B cell (primary cell): ENCODE results near the gene SMIM9. TPM values are rescaled to one million over a fixed set of nuclear protein-coding genes. Genes with fewer than 3 reads are reported as not detected.

Experiments used
- ATAC-seq: fragments of 200-7000 bp; cut with Tn5 transposase; one replicate; pipeline ENCODE4 v1.10.0; 2021; ENCODE audit warnings: low read depth, mild to moderate bottlenecking, moderate number of reproducible peaks, moderate library complexity
- CTCF ChIA-PET: fragments of 350-600 bp; sonication (Branson Sonifier 250); formaldehyde crosslinking; loops from one replicate; lab custom pipeline; 2021; ENCODE audit warnings: antibody characterized with exemption, inconsistent platforms; lab: Charles Lee
- POLR2A ChIA-PET: fragments of 350-600 bp; sonication (Branson Sonifier 250); formaldehyde crosslinking; loops from one replicate; lab custom pipeline; 2021; ENCODE audit warnings: antibody characterized with exemption; lab: Charles Lee
- DNase-seq: peaks from one replicate; pipeline ENCODE4 v3.0.0; 2013
- H2AFZ ChIP-seq: 2 replicates; pipeline ENCODE4 v1.6.1; 2012; ENCODE audit warnings: mild to moderate bottlenecking, low read depth, low read length; ENCODE audit not compliant: insufficient read depth, poor library complexity, severe bottlenecking
- H3K27ac ChIP-seq, 2 donors: 1 replicate in 1 of 2; 2 replicates in 1 of 2; pipeline ENCODE4 v1.5.1; 2012 to 2013; ENCODE audit warnings: low read length in 2 of 2, mild to moderate bottlenecking in 2 of 2, moderate library complexity in 1 of 2
- H3K27me3 ChIP-seq, 4 experiments: fragments of 200-600 bp in 1 of 4; sonication (generic) in 1 of 4; replicated peaks in 1 of 4; 1 replicate in 2 of 4; 2 replicates in 2 of 4; pipeline versions ENCODE4 v1.6.1 to v1.7.0; 2013 to 2016; ENCODE audit warnings: low read length in 3 of 4, mild to moderate bottlenecking in 2 of 4, mixed read lengths in 1 of 4, moderate library complexity in 1 of 4; ENCODE audit not compliant: insufficient read depth in 4 of 4, control insufficient read depth in 3 of 4; ENCODE audit errors: control extremely low read depth in 1 of 4
- H3K36me3 ChIP-seq, 2 experiments: replicated peaks in 1 of 2; 1 replicate in 1 of 2; 2 replicates in 1 of 2; pipeline versions ENCODE4 v1.6.1 to v1.7.1; 2013; ENCODE audit warnings: low read length in 1 of 2; ENCODE audit not compliant: insufficient read depth in 2 of 2, control insufficient read depth in 1 of 2; ENCODE audit errors: control extremely low read depth in 1 of 2, extremely low read depth in 1 of 2
- H3K4me1 ChIP-seq, 2 donors: fragments of 200-600 bp in 1 of 2; sonication (generic) in 1 of 2; 1 replicate in 1 of 2; 2 replicates in 1 of 2; pipeline versions ENCODE4 v1.5.1 to v1.6.1; 2013 to 2017; ENCODE audit warnings: low read length in 2 of 2; ENCODE audit not compliant: control insufficient read depth in 2 of 2, insufficient read depth in 2 of 2
- H3K4me2 ChIP-seq: replicated peaks from 2 replicates; pipeline ENCODE3; 2012; ENCODE audit warnings: mild to moderate bottlenecking, low read depth, low read length; ENCODE audit not compliant: poor library complexity, severe bottlenecking
- H3K4me3 ChIP-seq, 5 experiments: fragments of 200-600 bp in 1 of 5; sonication (generic) in 1 of 5; 1 replicate in 3 of 5; 2 replicates in 2 of 5; pipeline versions ENCODE4 v1.5.1 to v1.7.0; 2011 to 2016; ENCODE audit warnings: low read length in 4 of 5, mild to moderate bottlenecking in 4 of 5, low read depth in 2 of 5, control low read depth in 1 of 5, moderate library complexity in 1 of 5; ENCODE audit not compliant: insufficient read depth in 1 of 5; ENCODE audit errors: control extremely low read depth in 1 of 5, extremely low read depth in 1 of 5
- H3K79me2 ChIP-seq: fragments of 200-600 bp; sonication (generic); one replicate; pipeline ENCODE4 v1.6.0; 2016; ENCODE audit warnings: low read length; ENCODE audit not compliant: control insufficient read depth, insufficient read depth
- H3K9ac ChIP-seq: fragments of 200-600 bp; sonication (generic); 2 replicates; pipeline ENCODE4 v1.6.1; 2017; ENCODE audit warnings: mild to moderate bottlenecking, low read length, moderate library complexity
- H3K9me3 ChIP-seq, 3 donors: one replicate each; pipeline versions ENCODE4 v1.6.1 to v1.7.1; 2013; ENCODE audit warnings: low read length in 2 of 3; ENCODE audit not compliant: control insufficient read depth in 2 of 3, insufficient read depth in 1 of 3; ENCODE audit errors: control extremely low read depth in 1 of 3
- H4K20me1 ChIP-seq: 2 replicates; pipeline ENCODE4 v1.6.0; 2012; ENCODE audit warnings: mild to moderate bottlenecking, low read length; ENCODE audit not compliant: insufficient read depth, control insufficient read depth, poor library complexity, severe bottlenecking
- H3K27ac Mint-ChIP-seq: one replicate; pipeline ENCODE4 v1.8.0; 2021; ENCODE audit warnings: mixed read lengths
- H3K27me3 Mint-ChIP-seq: one replicate; pipeline ENCODE4 v1.8.0; 2021; ENCODE audit warnings: mixed read lengths
- H3K4me1 Mint-ChIP-seq: one replicate; pipeline ENCODE4 v1.8.0; 2021; ENCODE audit warnings: mixed read lengths
- H3K4me3 Mint-ChIP-seq: one replicate; pipeline ENCODE4 v1.8.0; 2021; ENCODE audit warnings: mixed read lengths
- H3K9me3 Mint-ChIP-seq: one replicate; pipeline ENCODE4 v1.8.0; 2022; ENCODE audit warnings: mixed read lengths; ENCODE audit not compliant: insufficient read depth
- CTCF ChIP-seq: fragments of 200-600 bp; IDR thresholded peaks from one replicate; pipeline ENCODE4 v1.8.0; 2022; ENCODE audit warnings: antibody characterized with exemption, mild to moderate bottlenecking
- EZH2 ChIP-seq: IDR thresholded peaks from 2 replicates; pipeline ENCODE4 v1.6.1; 2012; ENCODE audit warnings: borderline replicate concordance, low read depth, mild to moderate bottlenecking, moderate library complexity, low read length; ENCODE audit not compliant: insufficient read depth, poor library complexity, severe bottlenecking
- WGBS: methylation state at CpG from one replicate; pipeline ENCODE4 v1.1.5; 2013; ENCODE audit warnings: missing lambda C conversion rate; ENCODE audit not compliant: insufficient coverage; 5-methylcytosine and 5-hydroxymethylcytosine counted together
- intact Hi-C: fragments of 100-400 bp; cut with micrococcal nuclease; formaldehyde crosslinking; loops from one replicate; pipeline ENCODE4 v1.10.0; 2022
- polyA plus RNA-seq: library from polyadenylated mRNA; depleted of rRNA; stranded (reverse); fragments of >200 nt; gene quantifications from 2 replicates; pipeline ENCODE4 v1.2.3, GENCODE V29; 2012
- total RNA-seq, 2 donors: library from RNA; stranded (reverse); fragments of 120-200 nt in 1 of 2; gene quantifications; 1 replicate in 1 of 2; 2 replicates in 1 of 2; pipeline versions ENCODE4 v1.2.3 to v1.2.4, GENCODE V29; 2013 to 2022

The SMIM9 gene
- total and polyA plus RNA-seq, 2 donors (not counting 1 experiment from before 2014, with no cell fraction given): not detected

GRCh38 chrX:154800478-154801210, 33.8 kb downstream of the SMIM9 start:
- no peaks in the 10 kb centered on the region for H3K9me3 Mint-ChIP-seq
- POLR2A ChIA-PET: no interaction called here

More at GRCh38 chrX:154800478-154801210, 33.8 kb downstream of the SMIM9 start:
- no peak for DNase-seq
- Histone ChIP-seq H3K9me3 (no peaks in the 10 kb centered on the region), H3K4me3 (no peak overlapping the region), H3K79me2 (no peaks in the 10 kb centered on the region), H2AFZ (peak overlapping the region; percentile 54), H3K4me1 (peaks cover 13 to 17% of the 10 kb centered on the region in 2 donors), H3K36me3 (no peaks in the 10 kb centered on the region), H3K9ac (no peak overlapping the region), H3K4me2 (peak overlapping the region; percentile 18), H3K27ac (no peak overlapping the region), H4K20me1 (no peaks in the 10 kb centered on the region), H3K27me3 (no peaks in the 10 kb centered on the region)
- ATAC-seq: no peak
- Mint-ChIP-seq H3K4me3 (no peak overlapping the region), H3K27me3 (no peaks in the 10 kb centered on the region), H3K27ac (no peak overlapping the region), H3K4me1 (peaks cover 34% of the 10 kb centered on the region)
- intact Hi-C loops: loop anchor here (10.0 kb wide), 1 partner anchor 224 kb away; the partner anchor contains the start of genes F8 and FUNDC2
- CTCF ChIA-PET: no interaction called here
- TF ChIP-seq EZH2 (no peak), CTCF (no peak)
- WGBS: no CpG with 5 or more reads among the region's 8 CpGs
